ENCODE measurements around the gene SORCS1.

Gene SORCS1

DNA sequence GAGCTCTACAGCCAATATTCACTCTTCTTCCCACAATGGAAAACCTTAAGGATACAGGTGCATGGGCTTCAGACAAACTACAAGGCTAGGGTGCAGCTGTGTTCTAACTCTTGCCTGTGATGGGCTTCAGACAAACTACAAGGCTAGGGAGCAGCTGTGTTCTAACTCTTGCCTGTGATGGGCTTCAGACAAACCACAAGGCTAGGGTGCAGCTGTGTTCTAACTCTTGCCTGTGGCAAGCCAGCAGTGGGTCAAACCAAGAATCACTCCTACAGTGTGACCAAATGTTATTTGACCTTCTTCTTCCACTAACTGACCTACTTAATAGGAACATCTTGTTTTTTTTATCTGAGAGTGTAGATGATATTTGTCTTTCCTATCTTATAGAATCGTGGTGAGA lies 7.4 kb downstream of the SORCS1 start:
- Histone ChIP-seq H3K9me3 (ENCODE audit: control insufficient read depth, low read depth, low read length) (peaks cover 3% of the 10 kb centered on the region), H3K27ac (ENCODE audit: low read length) (no peak overlapping the region), H3K4me3 (ENCODE audit: low read length) (no peak overlapping the region), H3K9ac (ENCODE audit: low read length) (no peak overlapping the region), H3K36me3 (ENCODE audit: control insufficient read depth, low read depth, low read length) (no peaks in the 10 kb centered on the region), H3K4me1 (ENCODE audit: control insufficient read depth, low read depth, low read length) (peaks cover 18% of the 10 kb centered on the region), H3K27me3 (ENCODE audit: control insufficient read depth, insufficient read depth, low read length) (peaks cover 2% of the 10 kb centered on the region)

DNA sequence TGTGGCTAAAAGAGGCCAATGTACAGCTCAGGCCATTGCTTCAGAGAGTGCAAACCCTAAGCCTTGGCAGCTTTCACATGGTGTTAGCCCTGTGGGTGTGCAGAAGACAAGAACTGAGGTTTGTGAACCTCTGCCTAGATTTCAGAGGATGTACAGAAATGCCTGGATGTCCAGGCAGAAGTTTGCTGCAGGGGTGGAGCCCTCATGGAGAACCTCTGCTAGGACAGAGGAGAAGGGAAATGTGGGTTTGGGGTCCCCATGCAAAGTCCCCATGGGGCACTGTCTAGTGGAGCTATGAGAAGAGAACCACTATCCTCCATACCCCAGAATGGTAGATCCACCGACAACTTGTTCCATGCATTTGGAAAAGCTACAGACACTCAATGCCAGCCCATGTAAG lies 12.4 kb downstream of the SORCS1 start:
- Histone ChIP-seq H3K4me1 (ENCODE audit: control insufficient read depth, low read depth, low read length) (no peaks in the 10 kb centered on the region), H3K27ac (ENCODE audit: low read length) (no peak overlapping the region), H3K4me3 (ENCODE audit: low read length) (no peak overlapping the region), H3K27me3 (ENCODE audit: control insufficient read depth, insufficient read depth, low read length) (no peaks in the 10 kb centered on the region), H3K9ac (ENCODE audit: low read length) (no peak overlapping the region), H3K9me3 (ENCODE audit: control insufficient read depth, low read depth, low read length) (peaks cover 3% of the 10 kb centered on the region), H3K36me3 (ENCODE audit: control insufficient read depth, low read depth, low read length) (no peaks in the 10 kb centered on the region)

- peaks cover 3% of the 10 kb centered on the region for H3K9me3 ChIP-seq (ENCODE audit: control insufficient read depth, low read depth, low read length)
- H3K27me3 ChIP-seq (ENCODE audit: control insufficient read depth, insufficient read depth, low read length): no peaks in the 10 kb centered on the region
- no peak overlapping the region for H3K4me3 ChIP-seq (ENCODE audit: low read length)
- no peak overlapping the region for H3K9ac ChIP-seq (ENCODE audit: low read length)
- H3K36me3 ChIP-seq (ENCODE audit: control insufficient read depth, low read depth, low read length): no peaks in the 10 kb centered on the region
- no peak overlapping the region for H3K27ac ChIP-seq (ENCODE audit: low read length)
- no peaks in the 10 kb centered on the region for H3K4me1 ChIP-seq (ENCODE audit: control insufficient read depth, low read depth, low read length)
Measured at GRCh38 chr10:107148906-107149305, 15.6 kb downstream of the SORCS1 start.

GRCh38 chr10:107144490-107144889 lies 20.0 kb downstream of the SORCS1 start:
- Histone ChIP-seq H3K27ac (ENCODE audit: low read length) (no peak overlapping the region), H3K9ac (ENCODE audit: low read length) (no peak overlapping the region), H3K4me1 (ENCODE audit: control insufficient read depth, low read depth, low read length) (no peaks in the 10 kb centered on the region), H3K27me3 (ENCODE audit: control insufficient read depth, insufficient read depth, low read length) (no peaks in the 10 kb centered on the region), H3K9me3 (ENCODE audit: control insufficient read depth, low read depth, low read length) (no peaks in the 10 kb centered on the region), H3K36me3 (ENCODE audit: control insufficient read depth, low read depth, low read length) (no peaks in the 10 kb centered on the region), H3K4me3 (ENCODE audit: low read length) (no peak overlapping the region)

DNA sequence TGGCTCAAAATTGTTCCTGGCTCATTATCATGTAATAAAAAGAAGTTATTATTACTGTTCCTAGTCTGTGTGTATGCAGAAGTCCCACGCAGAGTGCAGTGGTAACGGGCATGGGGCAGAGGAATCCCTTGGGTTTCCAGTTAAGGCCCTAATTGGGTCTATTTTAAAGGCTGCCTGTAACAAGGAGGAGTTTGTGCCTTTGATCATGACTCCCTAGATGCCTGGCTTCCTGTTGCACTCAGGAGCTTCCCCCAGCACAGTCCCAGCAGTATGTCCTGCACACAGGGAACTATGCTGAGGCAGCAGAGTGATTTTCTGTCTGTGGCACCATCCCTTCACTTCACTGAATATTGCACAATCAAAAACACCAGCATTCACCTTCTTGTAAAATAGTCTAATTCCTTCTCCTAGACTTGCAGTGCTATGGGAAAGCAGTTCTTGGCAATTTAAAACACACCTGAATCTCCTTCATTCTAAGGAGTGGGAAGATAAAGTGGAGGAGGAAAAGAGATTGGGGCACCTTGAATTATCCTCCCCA lies 22.9 kb downstream of the SORCS1 start:
- Histone ChIP-seq H3K36me3 (ENCODE audit: control insufficient read depth, low read depth, low read length) (no peaks in the 10 kb centered on the region), H3K9ac (ENCODE audit: low read length) (no peak overlapping the region), H3K4me1 (ENCODE audit: control insufficient read depth, low read depth, low read length) (no peaks in the 10 kb centered on the region), H3K9me3 (ENCODE audit: control insufficient read depth, low read depth, low read length) (no peaks in the 10 kb centered on the region), H3K4me3 (ENCODE audit: low read length) (no peak overlapping the region), H3K27me3 (ENCODE audit: control insufficient read depth, insufficient read depth, low read length) (no peaks in the 10 kb centered on the region), H3K27ac (ENCODE audit: low read length) (no peak overlapping the region)

DNA sequence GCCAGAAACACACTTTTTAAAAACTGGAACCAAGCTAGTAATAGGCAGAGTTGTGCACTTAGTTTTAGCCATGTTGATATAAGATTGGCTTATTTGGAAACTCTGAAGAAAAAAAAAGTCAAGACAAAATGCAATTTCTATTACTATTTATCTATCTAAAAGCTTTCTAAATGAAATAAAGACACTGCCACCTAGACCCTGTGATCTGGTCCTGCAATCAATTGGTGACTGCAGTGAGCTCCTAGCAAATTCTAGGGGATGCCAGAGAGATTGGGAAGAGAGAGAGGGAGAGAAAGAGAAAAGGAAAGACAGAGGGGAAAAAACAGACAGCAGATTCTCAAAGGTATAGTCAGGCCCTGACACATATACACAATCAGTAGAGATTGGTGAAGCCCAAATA lies 25.3 kb downstream of the SORCS1 start:
- Histone ChIP-seq H3K9me3 (ENCODE audit: control insufficient read depth, low read depth, low read length) (no peaks in the 10 kb centered on the region), H3K36me3 (ENCODE audit: control insufficient read depth, low read depth, low read length) (no peaks in the 10 kb centered on the region), H3K4me3 (ENCODE audit: low read length) (no peak overlapping the region), H3K27me3 (ENCODE audit: control insufficient read depth, insufficient read depth, low read length) (no peaks in the 10 kb centered on the region), H3K27ac (ENCODE audit: low read length) (no peak overlapping the region), H3K9ac (ENCODE audit: low read length) (no peak overlapping the region), H3K4me1 (ENCODE audit: control insufficient read depth, low read depth, low read length) (no peaks in the 10 kb centered on the region)

GRCh38 chr10:107133656-107134055 lies 30.9 kb downstream of the SORCS1 start:
- no peaks in the 10 kb centered on the region for H3K9me3 ChIP-seq (ENCODE audit: control insufficient read depth, low read depth, low read length)
- H3K27me3 ChIP-seq (ENCODE audit: control insufficient read depth, insufficient read depth, low read length): no peaks in the 10 kb centered on the region
- H3K4me3 ChIP-seq (ENCODE audit: low read length): no peak overlapping the region
- H3K36me3 ChIP-seq (ENCODE audit: control insufficient read depth, low read depth, low read length): no peaks in the 10 kb centered on the region
- H3K27ac ChIP-seq (ENCODE audit: low read length): no peak overlapping the region
- no peaks in the 10 kb centered on the region for H3K4me1 ChIP-seq (ENCODE audit: control insufficient read depth, low read depth, low read length)
- no peak overlapping the region for H3K9ac ChIP-seq (ENCODE audit: low read length)

DNA sequence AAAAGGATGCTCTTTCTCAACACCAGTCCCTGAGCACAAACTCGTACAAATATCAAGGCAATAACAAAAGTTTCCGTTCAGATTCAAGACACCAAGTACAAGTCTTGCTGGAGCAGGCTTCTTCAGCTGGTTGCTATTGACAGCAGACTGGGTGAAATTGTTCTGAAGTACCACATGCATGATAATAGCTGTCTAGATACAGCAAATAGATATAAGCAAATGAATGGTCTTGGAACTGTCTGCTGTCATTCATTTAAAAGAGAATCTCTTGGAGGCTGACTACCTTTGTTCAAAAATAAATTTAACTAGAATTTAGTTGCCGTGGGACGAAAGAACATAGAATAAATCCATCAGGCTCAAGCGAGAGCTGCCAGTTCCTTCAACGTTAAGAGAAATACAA lies 35.5 kb downstream of the SORCS1 start:
- Histone ChIP-seq H3K36me3 (ENCODE audit: control insufficient read depth, low read depth, low read length) (no peaks in the 10 kb centered on the region), H3K4me1 (ENCODE audit: control insufficient read depth, low read depth, low read length) (no peaks in the 10 kb centered on the region), H3K9me3 (ENCODE audit: control insufficient read depth, low read depth, low read length) (no peaks in the 10 kb centered on the region), H3K4me3 (ENCODE audit: low read length) (no peak overlapping the region), H3K9ac (ENCODE audit: low read length) (no peak overlapping the region), H3K27ac (ENCODE audit: low read length) (no peak overlapping the region), H3K27me3 (ENCODE audit: control insufficient read depth, insufficient read depth, low read length) (no peaks in the 10 kb centered on the region)

- no peak overlapping the region for H3K27ac ChIP-seq (ENCODE audit: low read length)
- H3K4me1 ChIP-seq (ENCODE audit: control insufficient read depth, low read depth, low read length): no peaks in the 10 kb centered on the region
- H3K9me3 ChIP-seq (ENCODE audit: control insufficient read depth, low read depth, low read length): no peaks in the 10 kb centered on the region
- H3K9ac ChIP-seq (ENCODE audit: low read length): no peak overlapping the region
- no peaks in the 10 kb centered on the region for H3K36me3 ChIP-seq (ENCODE audit: control insufficient read depth, low read depth, low read length)
- no peaks in the 10 kb centered on the region for H3K27me3 ChIP-seq (ENCODE audit: control insufficient read depth, insufficient read depth, low read length)
- H3K4me3 ChIP-seq (ENCODE audit: low read length): no peak overlapping the region
Measured at GRCh38 chr10:107126512-107127065, 37.9 kb downstream of the SORCS1 start.

GRCh38 chr10:107122703-107123102 lies 41.8 kb downstream of the SORCS1 start:
- H3K27me3 ChIP-seq (ENCODE audit: control insufficient read depth, insufficient read depth, low read length): no peaks in the 10 kb centered on the region
- no peak overlapping the region for H3K4me3 ChIP-seq (ENCODE audit: low read length)
- no peaks in the 10 kb centered on the region for H3K36me3 ChIP-seq (ENCODE audit: control insufficient read depth, low read depth, low read length)
- no peaks in the 10 kb centered on the region for H3K4me1 ChIP-seq (ENCODE audit: control insufficient read depth, low read depth, low read length)
- H3K27ac ChIP-seq (ENCODE audit: low read length): no peak overlapping the region
- no peaks in the 10 kb centered on the region for H3K9me3 ChIP-seq (ENCODE audit: control insufficient read depth, low read depth, low read length)
- H3K9ac ChIP-seq (ENCODE audit: low read length): no peak overlapping the region

GRCh38 chr10:107118866-107119265 lies 45.6 kb downstream of the SORCS1 start:
- H3K9ac ChIP-seq (ENCODE audit: low read length): no peak overlapping the region
- H3K27ac ChIP-seq (ENCODE audit: low read length): no peak overlapping the region
- no peaks in the 10 kb centered on the region for H3K9me3 ChIP-seq (ENCODE audit: control insufficient read depth, low read depth, low read length)
- H3K4me1 ChIP-seq (ENCODE audit: control insufficient read depth, low read depth, low read length): no peaks in the 10 kb centered on the region
- no peak overlapping the region for H3K4me3 ChIP-seq (ENCODE audit: low read length)
- no peaks in the 10 kb centered on the region for H3K36me3 ChIP-seq (ENCODE audit: control insufficient read depth, low read depth, low read length)
- H3K27me3 ChIP-seq (ENCODE audit: control insufficient read depth, insufficient read depth, low read length): no peaks in the 10 kb centered on the region

- H3K9me3 ChIP-seq (ENCODE audit: control insufficient read depth, low read depth, low read length): peaks cover 7% of the 10 kb centered on the region
- no peak overlapping the region for H3K27ac ChIP-seq (ENCODE audit: low read length)
- H3K36me3 ChIP-seq (ENCODE audit: control insufficient read depth, low read depth, low read length): no peaks in the 10 kb centered on the region
- H3K4me1 ChIP-seq (ENCODE audit: control insufficient read depth, low read depth, low read length): peaks cover 13% of the 10 kb centered on the region
- H3K4me3 ChIP-seq (ENCODE audit: low read length): peak overlapping the region; percentile 39
- H3K27me3 ChIP-seq (ENCODE audit: control insufficient read depth, insufficient read depth, low read length): no peaks in the 10 kb centered on the region
- H3K9ac ChIP-seq (ENCODE audit: low read length): no peak overlapping the region
Measured at GRCh38 chr10:107104026-107104652, 60.4 kb downstream of the SORCS1 start.
